GM20000 (cell line): ENCODE measurements around the gene ATRN.

Experiments used
- DNase-seq: peaks from one replicate; pipeline ENCODE4 v3.0.0; 2012; ENCODE audit warnings: low spot score
- TF ChIP-seq, protein P1 (sequence below): IDR thresholded peaks from 2 replicates; pipeline ENCODE4 v1.5.1; 2012; ENCODE audit warnings: mild to moderate bottlenecking, control low read depth; ENCODE audit errors: extremely low read depth, missing control alignments

The ATRN gene

DNA sequence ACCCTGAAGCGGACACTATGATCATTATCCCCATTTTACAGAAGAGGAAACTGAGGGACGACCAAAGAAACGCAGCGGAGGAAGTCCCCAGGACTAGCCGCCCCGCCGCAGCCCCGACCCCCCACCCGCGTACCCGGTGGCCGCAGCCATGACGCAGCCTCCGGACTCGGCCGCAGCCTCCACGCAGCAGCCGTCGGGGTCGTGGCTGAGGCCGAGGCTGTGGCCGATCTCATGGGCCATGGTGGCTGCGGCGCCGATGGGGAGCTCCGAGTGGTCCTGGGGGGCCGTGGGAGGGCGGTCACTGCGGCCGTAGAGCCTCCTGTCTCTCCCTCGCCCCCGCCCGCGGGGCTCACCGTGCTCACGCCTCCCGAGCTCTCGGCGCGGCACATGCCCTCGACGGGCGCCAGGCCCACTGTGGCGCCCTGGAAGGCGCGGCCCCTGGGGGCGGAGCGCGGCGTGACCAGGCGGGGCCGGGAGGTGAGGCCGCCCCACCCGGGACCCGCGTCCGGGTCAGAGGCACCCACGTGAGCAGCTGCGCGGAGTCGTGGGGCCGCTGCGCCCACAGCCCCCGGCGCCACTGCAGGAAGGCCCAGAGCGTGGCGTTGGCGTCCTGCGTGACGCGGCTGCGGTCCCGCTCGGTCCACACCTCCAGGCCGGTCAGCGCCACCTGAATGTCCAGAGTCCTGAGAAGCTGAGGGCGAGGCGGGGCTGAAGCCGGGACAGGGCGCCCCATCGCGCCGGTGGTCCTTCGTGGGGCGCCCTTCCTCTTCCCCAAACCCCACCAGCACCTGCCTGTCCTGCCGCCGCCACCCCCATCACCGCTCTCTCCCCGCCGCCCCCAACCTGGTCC lies 202.6 kb downstream of the ATRN start:
- DNase-seq, result no peak

DNA sequence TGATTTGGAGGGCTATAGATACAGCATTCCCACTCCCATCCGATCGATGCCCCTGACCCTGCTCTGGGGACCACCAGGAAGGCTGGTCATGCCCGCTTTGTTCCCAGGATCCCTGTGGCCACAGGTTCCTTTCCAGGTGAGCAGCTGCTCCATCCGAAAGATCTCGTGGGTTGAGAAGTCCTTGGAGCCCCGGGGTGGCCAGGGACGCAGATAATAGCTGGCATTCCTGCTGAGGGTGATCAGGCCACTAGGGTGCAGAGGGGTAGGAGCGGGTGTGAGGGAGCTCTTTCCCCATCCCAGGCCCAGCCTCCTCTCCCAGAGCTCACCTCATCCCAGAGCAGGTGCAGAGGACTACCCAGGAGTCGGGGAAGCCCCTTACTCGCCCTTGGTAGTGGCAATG lies 203.6 kb downstream of the ATRN start:
- TF ChIP-seq, protein P1, sequence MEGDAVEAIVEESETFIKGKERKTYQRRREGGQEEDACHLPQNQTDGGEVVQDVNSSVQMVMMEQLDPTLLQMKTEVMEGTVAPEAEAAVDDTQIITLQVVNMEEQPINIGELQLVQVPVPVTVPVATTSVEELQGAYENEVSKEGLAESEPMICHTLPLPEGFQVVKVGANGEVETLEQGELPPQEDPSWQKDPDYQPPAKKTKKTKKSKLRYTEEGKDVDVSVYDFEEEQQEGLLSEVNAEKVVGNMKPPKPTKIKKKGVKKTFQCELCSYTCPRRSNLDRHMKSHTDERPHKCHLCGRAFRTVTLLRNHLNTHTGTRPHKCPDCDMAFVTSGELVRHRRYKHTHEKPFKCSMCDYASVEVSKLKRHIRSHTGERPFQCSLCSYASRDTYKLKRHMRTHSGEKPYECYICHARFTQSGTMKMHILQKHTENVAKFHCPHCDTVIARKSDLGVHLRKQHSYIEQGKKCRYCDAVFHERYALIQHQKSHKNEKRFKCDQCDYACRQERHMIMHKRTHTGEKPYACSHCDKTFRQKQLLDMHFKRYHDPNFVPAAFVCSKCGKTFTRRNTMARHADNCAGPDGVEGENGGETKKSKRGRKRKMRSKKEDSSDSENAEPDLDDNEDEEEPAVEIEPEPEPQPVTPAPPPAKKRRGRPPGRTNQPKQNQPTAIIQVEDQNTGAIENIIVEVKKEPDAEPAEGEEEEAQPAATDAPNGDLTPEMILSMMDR, result no peak
- DNase-seq, result no peak

More for the DNA sequence above, 202.6 kb downstream of the ATRN start:
- TF ChIP-seq, protein P1, result no peak

DNA sequence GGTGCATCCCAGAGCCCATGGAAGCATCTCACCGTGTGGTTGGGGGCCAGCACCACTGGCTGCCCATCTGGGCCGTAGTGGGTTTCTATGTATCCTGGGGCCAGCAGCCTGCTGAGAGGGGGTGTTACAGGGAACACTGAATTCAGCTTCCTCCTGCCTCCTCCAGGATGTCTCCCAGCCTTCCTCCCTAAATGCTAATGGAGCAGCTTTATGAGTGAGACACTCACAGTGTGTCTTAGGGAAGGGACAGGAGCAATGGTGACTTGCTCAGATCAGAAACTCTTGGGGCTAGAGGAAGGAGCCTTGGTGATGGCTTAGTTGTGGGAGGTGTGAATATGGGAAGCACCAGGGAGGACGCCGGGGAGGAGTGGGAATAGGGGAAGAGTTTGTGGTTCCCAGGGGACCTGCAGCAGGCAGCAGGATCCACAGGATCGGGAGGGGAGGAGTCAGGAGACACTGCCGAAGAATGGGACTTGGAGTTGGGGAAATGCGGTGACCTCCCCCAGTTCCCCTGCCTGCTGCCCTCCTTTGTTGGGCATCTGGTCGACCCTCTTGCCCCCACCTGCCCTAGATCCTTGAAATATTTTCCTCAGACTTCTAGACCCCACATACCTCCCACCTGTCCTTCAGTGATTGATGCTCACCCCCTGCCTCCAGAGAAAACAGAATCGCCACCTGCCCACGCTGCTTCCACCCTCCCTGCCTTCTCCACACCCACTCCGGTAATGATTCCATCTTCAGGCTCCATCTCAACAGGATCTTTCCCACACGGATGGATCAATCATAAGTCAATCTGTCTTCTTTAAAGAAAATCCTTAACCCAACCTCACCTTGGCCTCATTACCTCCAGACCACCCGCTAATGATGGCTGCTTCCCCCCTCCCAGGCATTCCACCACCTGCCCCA lies 204.4 kb downstream of the ATRN start:
- no peak for DNase-seq
- TF ChIP-seq, protein P1, result no peak

DNA sequence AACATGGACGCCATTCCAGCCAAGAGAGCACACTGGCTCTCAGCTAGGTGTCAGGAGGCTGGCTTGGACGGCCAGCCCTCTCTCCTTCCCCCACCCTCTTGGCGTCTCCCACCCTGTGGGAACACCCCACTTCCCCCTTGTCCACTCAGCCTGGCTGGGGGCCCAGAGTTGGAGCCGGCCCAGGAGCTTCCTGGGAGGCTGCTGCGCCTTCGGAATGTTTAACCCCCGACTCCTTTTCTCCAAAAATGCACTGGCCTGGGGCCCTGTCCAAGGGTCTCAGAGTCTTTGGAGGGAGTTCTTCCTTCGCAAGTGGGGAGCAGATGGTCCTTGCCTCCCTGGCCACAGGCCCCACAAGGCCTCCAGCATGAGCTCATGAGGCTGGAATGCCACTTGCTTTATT lies 206.9 kb downstream of the ATRN start:
- no peak for DNase-seq
- TF ChIP-seq, protein P1, result no peak

DNA sequence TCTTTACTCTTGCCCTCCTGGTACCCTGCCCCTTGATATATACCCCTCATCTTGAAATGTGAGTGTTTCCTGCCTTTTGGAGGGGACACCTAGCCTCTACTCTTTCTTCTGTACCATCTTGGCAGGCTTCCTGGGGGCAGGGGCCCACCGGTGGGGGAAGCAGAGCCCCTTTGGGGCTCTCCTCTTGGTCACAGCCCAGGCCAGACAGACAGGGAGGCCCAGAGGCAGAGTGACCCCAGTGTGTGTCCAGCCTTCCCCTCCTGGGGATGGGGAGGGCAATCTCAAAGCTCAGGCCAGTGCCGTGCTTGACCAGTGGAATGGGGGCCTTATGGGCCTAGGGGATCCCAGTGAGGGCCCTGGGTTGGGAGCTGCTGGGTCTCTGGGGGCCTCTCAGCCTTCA lies 207.4 kb downstream of the ATRN start:
- DNase-seq, result no peak
- TF ChIP-seq, protein P1, result no peak

DNA sequence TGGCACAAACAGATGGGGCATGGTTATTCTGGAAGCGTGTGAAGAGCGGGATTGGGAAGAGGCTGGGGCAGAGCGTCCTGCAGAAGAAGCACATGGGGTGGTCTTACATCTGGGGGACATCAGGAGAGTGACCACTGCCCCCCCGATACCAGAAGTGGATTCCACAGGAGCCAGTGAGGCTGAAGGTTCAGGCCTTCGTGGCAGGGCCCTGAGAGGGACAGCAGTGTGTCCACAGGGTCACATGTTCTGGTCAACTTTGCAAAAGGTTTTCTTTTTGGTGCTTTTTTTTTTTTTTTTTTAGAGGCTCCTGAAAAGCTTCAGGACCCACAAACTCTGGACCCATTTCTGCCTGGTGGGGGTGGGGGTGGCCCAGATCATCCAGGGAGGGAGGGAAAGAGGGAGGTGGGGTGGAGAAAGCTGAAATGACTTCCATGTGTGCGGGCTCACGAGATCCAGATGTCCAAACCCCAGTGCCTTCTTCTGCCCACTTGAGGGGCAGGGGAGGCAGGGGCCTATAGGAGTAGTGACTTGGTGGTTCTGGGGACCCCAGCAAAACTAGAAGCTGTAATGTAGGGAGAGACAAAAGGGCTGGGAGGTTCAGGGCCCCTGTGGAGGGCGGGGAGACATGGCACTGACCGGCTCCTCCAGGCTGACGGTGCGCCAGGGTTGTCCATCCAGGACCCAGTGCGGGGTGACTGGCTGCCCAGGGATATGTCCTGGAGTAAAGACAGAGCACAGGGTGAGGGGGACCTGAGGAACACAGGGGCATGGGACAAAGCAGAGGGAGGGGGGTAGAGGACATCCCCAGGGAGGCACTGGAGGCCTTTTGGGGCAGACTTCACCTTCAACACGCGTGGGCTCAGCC lies 208.3 kb downstream of the ATRN start:
- TF ChIP-seq, protein P1, result no peak
- no peak for DNase-seq
